ENCODE measurements around the gene DDIAS. TPM values are rescaled to one million over a fixed set of nuclear protein-coding genes. Genes with fewer than 3 reads are reported as not detected.

The DDIAS gene
- total and polyA plus RNA-seq, 11 donors = 0.08 to 3.5 (median 0.58) TPM; not detected in 1

DNA sequence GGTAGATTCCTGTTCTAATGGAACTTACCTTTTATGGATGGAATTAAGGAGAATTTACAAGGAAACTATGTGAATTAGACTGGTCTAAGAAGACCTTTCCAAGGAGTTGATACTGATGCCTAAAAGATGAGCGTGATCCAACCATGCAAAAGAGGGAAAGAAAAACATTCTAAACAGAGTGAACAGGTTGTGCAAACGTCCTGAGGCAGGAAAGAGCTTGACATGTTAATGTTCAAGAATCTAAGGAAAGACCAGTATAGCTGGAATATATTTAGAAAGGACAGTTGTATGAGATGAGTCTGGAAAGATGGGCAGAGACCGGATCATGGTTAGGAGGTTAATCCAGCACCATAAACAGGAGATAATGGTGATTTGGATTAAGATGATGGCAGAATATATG lies 1.3 kb downstream of the DDIAS start:
- Histone ChIP-seq H3K27ac (no peak overlapping the region), H3K36me3 (no peaks in the 10 kb centered on the region), H3K4me3 (no peak overlapping the region), H3K27me3 (no peaks in the 10 kb centered on the region), H3K4me1 (peaks cover 0 to 44% (median 19%) of the 10 kb centered on the region in 12 donors), H3K9me3 (no peaks in the 10 kb centered on the region)
- 66 to 82% (median 77%) methylated on average over 3 of the region's 3 CpGs for WGBS, 4 donors
- intact Hi-C loops (cut with DNase I) = loop anchor here in 9 of 10 donors (5.0 to 10.0 kb wide), 9 partner anchors 36 to 912 kb away; partner anchors contain the start of genes ANKRD42 (in 6 of the 9), PCF11 (in 4 of the 9), CCDC90B (in 3 of the 9) and RAB30 (in 3 of the 9)
- no peak for DNase-seq
- ATAC-seq = no peak
- TF ChIP-seq CTCF (IDR thresholded peaks at IDR 0.05) (no peak), POLR2A (IDR thresholded peaks at IDR 0.05) (no peak)

GRCh38 chr11:82903843-82904586 lies 2.5 kb downstream of the DDIAS start:
- Histone ChIP-seq H3K27ac (no peak overlapping the region), H3K4me1 (peaks cover 0 to 32% (median 11%) of the 10 kb centered on the region in 12 donors), H3K36me3 (no peaks in the 10 kb centered on the region), H3K27me3 (no peaks in the 10 kb centered on the region), H3K9me3 (no peaks in the 10 kb centered on the region), H3K4me3 (no peak overlapping the region)
- no peak for DNase-seq
- intact Hi-C loops (cut with DNase I) = loop anchor here in 9 of 10 donors (5.0 to 10.0 kb wide), 9 partner anchors 37 to 911 kb away; partner anchors contain the start of genes ANKRD42 (in 6 of the 9), PCF11 (in 4 of the 9), CCDC90B (in 3 of the 9) and RAB30 (in 3 of the 9)
- TF ChIP-seq CTCF (IDR thresholded peaks at IDR 0.05) (no peak), POLR2A (IDR thresholded peaks at IDR 0.05) (no peak)
- ATAC-seq = no peak
- WGBS, 4 donors = 82 to 87% (median 84%) methylated on average over 3 of the region's 3 CpGs

DNA sequence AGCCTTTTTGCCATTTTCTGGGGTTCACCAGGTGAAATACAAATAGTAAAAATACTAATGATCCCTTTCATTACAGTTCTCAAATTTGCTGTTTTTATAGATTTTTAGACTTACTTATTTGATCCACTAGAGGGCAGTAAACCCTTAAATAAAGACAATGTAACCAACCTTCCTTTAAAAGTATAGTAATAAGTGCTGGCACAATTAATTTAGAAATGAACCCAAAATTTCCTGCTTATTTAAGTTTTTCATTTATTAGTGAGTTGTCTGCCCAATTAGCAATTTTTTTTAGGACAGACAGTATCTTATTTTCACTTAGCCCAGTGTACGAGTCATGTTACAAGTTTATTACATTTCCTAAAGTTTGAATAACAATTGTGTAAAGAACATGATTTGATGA lies 4.7 kb downstream of the DDIAS start:
- Histone ChIP-seq H3K4me1 (peaks cover 0 to 21% (median 3%) of the 10 kb centered on the region in 12 donors), H3K4me3 (no peak overlapping the region), H3K36me3 (no peaks in the 10 kb centered on the region), H3K27me3 (no peaks in the 10 kb centered on the region), H3K9me3 (no peaks in the 10 kb centered on the region), H3K27ac (no peak overlapping the region)
- no peak for DNase-seq
- TF ChIP-seq POLR2A (IDR thresholded peaks at IDR 0.05) = no peak
- TF ChIP-seq CTCF (IDR thresholded peaks at IDR 0.05) = peak; percentile 53 to 77 (median 72)
- intact Hi-C loops (cut with DNase I) = loop anchor here in 9 of 10 donors (2.0 to 10.0 kb wide), 11 partner anchors 166 to 916 kb away; partner anchors contain the start of genes ANKRD42 (in 4 of the 9), CCDC90B (in 2 of the 9), PCF11 (in 2 of the 9) and RAB30 (in 2 of the 9)
- ATAC-seq = no peak
- WGBS, 4 donors = 71 to 89% (median 78%) methylated on average over 1 of the region's 1 CpG

- Histone ChIP-seq H3K36me3 (no peaks in the 10 kb centered on the region), H3K4me1 (peaks cover 0 to 17% (median under 1%) of the 10 kb centered on the region in 12 donors), H3K27ac (peak overlapping the region in 1 of 12 donors; percentile 6), H3K27me3 (no peaks in the 10 kb centered on the region), H3K9me3 (peaks cover 0 to 7% (median 1%) of the 10 kb centered on the region in 12 donors), H3K4me3 (no peak overlapping the region)
- intact Hi-C loops (cut with DNase I) = loop anchor here in 9 of 10 donors (2.0 to 10.0 kb wide), 11 partner anchors 165 to 915 kb away; partner anchors contain the start of genes ANKRD42 (in 4 of the 9), CCDC90B (in 2 of the 9), PCF11 (in 2 of the 9) and RAB30 (in 2 of the 9)
- DNase-seq (no peak), ATAC-seq (no peak)
- WGBS, 4 donors = 53 to 64% (median 61%) methylated on average over 2 of the region's 2 CpGs
- no peak for TF ChIP-seq CTCF (IDR thresholded peaks at IDR 0.05)
- no peak for TF ChIP-seq POLR2A (IDR thresholded peaks at IDR 0.05)
These were observed 5.4 kb downstream of the DDIAS start for GRCh38 chr11:82906931-82907330.

Measured in heart left ventricle (tissue), 16 donors.